Suprapubic skin (tissue), 4 donors: Measurements from ENCODE around the gene CRYBA1.

Source experiments
- CTCF ChIP-seq, 2 donors: fragments of 200-600 bp in 1 of 2; fragments of 450-650 bp in 1 of 2; sonication (generic) in 1 of 2; IDR thresholded peaks; one replicate each; pipeline ENCODE4 v1.5.1; 2016 to 2019; ENCODE audit warnings: antibody characterized with exemption in 2 of 2, mild to moderate bottlenecking in 1 of 2, moderate library complexity in 1 of 2
- POLR2A ChIP-seq, 2 donors: fragments of 450-650 bp; IDR thresholded peaks; one replicate each; pipeline ENCODE4 v1.6.1; 2017; ENCODE audit warnings: antibody characterized with exemption in 2 of 2, mild to moderate bottlenecking in 2 of 2, moderate library complexity in 2 of 2
- POLR2AphosphoS5 ChIP-seq, 3 donors: sonication (generic); formaldehyde crosslinking; IDR thresholded peaks; one replicate each; pipeline ENCODE4 v1.6.1; 2017; ENCODE audit warnings: antibody characterized with exemption in 3 of 3

DNA sequence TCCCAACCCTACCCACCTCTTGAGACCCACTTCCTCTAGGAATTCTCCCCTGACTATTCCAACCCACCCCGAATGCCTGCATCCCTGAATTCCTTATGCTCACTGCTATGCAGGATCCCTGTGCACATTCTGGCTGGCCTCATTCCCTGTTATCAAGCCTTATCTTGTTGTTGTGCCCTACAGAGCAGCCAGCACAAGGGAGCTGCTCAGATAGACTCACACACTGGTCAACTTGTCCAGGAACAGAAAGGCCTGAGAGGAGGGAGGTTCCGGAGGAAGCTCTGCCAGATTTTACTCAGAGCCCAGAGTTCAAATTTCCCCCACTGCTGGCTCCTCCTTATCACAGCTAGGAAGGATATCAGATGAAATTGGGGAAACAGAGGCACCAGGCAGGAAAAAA, 41.6 kb upstream of the CRYBA1 start:
- TF ChIP-seq CTCF (IDR thresholded peaks at IDR 0.05): no peak
- TF ChIP-seq POLR2A (IDR thresholded peaks at IDR 0.05): no peak
- no peak for TF ChIP-seq POLR2AphosphoS5 (IDR thresholded peaks at IDR 0.05)
